Activated naive CD8-positive, alpha-beta T cell treated with anti-CD3 and anti-CD28 coated beads, Interleukin-2, amount 50 U/mL, for 16 hours (primary cell): ENCODE measurements around the gene RAB11A.
"Not testable (repeated sequence)": the region's sequence is repeated elsewhere in the genome, so short reads cannot be mapped to it uniquely, and the experiment has no call there.

Experiments
- DNase-seq: peaks from one replicate; pipeline ENCODE4 v3.0.0-alpha.2; 2020; ENCODE audit warnings: low read depth, low spot score

Gene RAB11A

GRCh38 chr15:65845826-65846519, 23.3 kb upstream of the RAB11A start:
- DNase-seq: no peak

GRCh38 chr15:65847989-65848388, 21.3 kb upstream of the RAB11A start:
- DNase-seq: no peak

GRCh38 chr15:65851981-65852380, 17.3 kb upstream of the RAB11A start:
- no peak for DNase-seq

- peak; percentile 75 for DNase-seq
Observed at GRCh38 chr15:65856821-65857455, 12.4 kb upstream of the RAB11A start.

GRCh38 chr15:65857718-65858402, 11.4 kb upstream of the RAB11A start:
- no peak for DNase-seq

GRCh38 chr15:65862682-65863081, 6.6 kb upstream of the RAB11A start:
- peak; percentile 34 for DNase-seq

GRCh38 chr15:65863106-65863505, 6.2 kb upstream of the RAB11A start:
- DNase-seq: no peak

- no peak for DNase-seq
Observed at GRCh38 chr15:65867244-65867643, 2.0 kb upstream of the RAB11A start.

GRCh38 chr15:65867933-65868332, 1.4 kb upstream of the RAB11A start:
- not testable (repeated sequence) for DNase-seq

GRCh38 chr15:65868546-65869125, 655 bp upstream of the RAB11A start:
- DNase-seq: no peak

- DNase-seq: no peak
Observed at GRCh38 chr15:65869954-65870871, 922 bp downstream of the RAB11A start.

GRCh38 chr15:65870889-65871533, 1.7 kb downstream of the RAB11A start:
- no peak for DNase-seq

GRCh38 chr15:65871886-65872285, 2.6 kb downstream of the RAB11A start:
- not testable (repeated sequence) for DNase-seq

- DNase-seq: not testable (repeated sequence)
Observed at GRCh38 chr15:65872596-65872995, 3.3 kb downstream of the RAB11A start.

- DNase-seq: no peak
Observed at GRCh38 chr15:65873256-65873655, 4.0 kb downstream of the RAB11A start.

GRCh38 chr15:65875458-65875857, 6.2 kb downstream of the RAB11A start:
- DNase-seq: no peak

GRCh38 chr15:65877749-65878148, 8.5 kb downstream of the RAB11A start:
- DNase-seq: no peak

- no peak for DNase-seq
Observed at GRCh38 chr15:65881766-65882434, 12.6 kb downstream of the RAB11A start.

GRCh38 chr15:65883571-65883970, 14.3 kb downstream of the RAB11A start:
- DNase-seq: no peak

GRCh38 chr15:65884511-65884910, 15.2 kb downstream of the RAB11A start:
- no peak for DNase-seq
